ENCODE data around the gene IRX3.

DNA sequence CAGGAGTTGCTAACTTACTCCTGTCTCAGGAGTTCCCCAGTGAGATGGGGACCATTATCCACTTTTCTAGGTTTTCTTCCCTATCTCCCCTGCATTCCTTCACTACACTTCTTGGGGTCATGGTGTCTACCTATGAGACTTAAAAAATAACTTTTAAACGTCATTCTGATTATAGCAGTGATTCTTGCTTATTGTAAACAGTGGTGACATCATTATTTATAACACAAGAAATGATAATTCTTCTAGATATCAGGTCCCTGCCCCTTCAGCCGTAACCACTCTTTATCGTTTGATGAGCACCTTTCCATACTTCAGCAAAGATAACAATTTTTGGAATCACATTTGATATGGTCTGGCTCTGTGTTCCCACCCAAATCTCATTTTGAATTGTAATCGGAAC is 27.2 kb upstream of the IRX3 start:
- TF ChIP-seq, protein P1, sequence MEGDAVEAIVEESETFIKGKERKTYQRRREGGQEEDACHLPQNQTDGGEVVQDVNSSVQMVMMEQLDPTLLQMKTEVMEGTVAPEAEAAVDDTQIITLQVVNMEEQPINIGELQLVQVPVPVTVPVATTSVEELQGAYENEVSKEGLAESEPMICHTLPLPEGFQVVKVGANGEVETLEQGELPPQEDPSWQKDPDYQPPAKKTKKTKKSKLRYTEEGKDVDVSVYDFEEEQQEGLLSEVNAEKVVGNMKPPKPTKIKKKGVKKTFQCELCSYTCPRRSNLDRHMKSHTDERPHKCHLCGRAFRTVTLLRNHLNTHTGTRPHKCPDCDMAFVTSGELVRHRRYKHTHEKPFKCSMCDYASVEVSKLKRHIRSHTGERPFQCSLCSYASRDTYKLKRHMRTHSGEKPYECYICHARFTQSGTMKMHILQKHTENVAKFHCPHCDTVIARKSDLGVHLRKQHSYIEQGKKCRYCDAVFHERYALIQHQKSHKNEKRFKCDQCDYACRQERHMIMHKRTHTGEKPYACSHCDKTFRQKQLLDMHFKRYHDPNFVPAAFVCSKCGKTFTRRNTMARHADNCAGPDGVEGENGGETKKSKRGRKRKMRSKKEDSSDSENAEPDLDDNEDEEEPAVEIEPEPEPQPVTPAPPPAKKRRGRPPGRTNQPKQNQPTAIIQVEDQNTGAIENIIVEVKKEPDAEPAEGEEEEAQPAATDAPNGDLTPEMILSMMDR (IDR thresholded peaks at IDR 0.05) = no peak
- TF ChIP-seq POLR2A (IDR thresholded peaks at IDR 0.05) = no peak

Data from breast epithelium (tissue), 3 donors.